Neuronal stem cell (in vitro differentiated cells): ENCODE data around the gene TMUB2. TPM values are rescaled to one million over a fixed set of nuclear protein-coding genes. Genes with fewer than 3 reads are reported as not detected.

Source experiments
- small RNA-seq: library from polyadenylated mRNA; stranded (forward); fragments of <200 nt; extraction: miRNeasy Mini kit (QIAGEN cat#:217004); gene quantifications from one replicate; pipeline ENCODE3, GENCODE V24; 2013; ENCODE audit not compliant: insufficient read depth

The TMUB2 gene

Small RNA genes within 50 kb of the gene (small RNA-seq; reads per million reads assigned to genes)
- not detected for gene MIR6782
